ENCODE measurements around the gene SERPINA10.

DNA sequence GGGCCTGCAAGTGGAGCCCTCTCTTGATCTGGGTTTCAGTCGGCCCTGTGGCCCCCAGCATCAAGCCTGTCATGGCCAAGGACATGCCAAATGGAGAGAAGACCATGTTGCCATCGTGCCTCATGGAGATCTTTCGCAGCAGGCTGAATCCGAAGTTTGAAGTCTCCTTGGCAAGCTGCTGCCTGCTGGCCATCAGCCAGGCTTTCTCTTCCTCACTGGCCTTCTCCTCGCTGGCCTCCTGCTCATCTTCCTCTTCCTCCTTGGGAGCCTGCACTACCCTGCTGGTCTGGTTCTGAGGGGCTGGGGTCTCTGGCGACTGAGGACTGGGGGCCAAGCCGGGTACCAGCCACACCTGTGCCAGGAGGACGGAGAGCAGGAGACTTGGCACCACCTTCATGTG, 2.9 kb downstream of the SERPINA10 start:
- TF ChIP-seq, protein P1, sequence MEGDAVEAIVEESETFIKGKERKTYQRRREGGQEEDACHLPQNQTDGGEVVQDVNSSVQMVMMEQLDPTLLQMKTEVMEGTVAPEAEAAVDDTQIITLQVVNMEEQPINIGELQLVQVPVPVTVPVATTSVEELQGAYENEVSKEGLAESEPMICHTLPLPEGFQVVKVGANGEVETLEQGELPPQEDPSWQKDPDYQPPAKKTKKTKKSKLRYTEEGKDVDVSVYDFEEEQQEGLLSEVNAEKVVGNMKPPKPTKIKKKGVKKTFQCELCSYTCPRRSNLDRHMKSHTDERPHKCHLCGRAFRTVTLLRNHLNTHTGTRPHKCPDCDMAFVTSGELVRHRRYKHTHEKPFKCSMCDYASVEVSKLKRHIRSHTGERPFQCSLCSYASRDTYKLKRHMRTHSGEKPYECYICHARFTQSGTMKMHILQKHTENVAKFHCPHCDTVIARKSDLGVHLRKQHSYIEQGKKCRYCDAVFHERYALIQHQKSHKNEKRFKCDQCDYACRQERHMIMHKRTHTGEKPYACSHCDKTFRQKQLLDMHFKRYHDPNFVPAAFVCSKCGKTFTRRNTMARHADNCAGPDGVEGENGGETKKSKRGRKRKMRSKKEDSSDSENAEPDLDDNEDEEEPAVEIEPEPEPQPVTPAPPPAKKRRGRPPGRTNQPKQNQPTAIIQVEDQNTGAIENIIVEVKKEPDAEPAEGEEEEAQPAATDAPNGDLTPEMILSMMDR (IDR thresholded peaks at IDR 0.05), result no peak
- no peak for TF ChIP-seq POLR2A (IDR thresholded peaks at IDR 0.05)
